HCT116 (cell line): ENCODE data around the gene THRB. TPM values are rescaled to one million over a fixed set of nuclear protein-coding genes. Genes with fewer than 3 reads are reported as not detected.

Source experiments
- ATAC-seq: fragments of 200-7000 bp; cut with Tn5 transposase; 2 replicates; pipeline ENCODE4 v1.9.1; 2020; ENCODE audit warnings: mild to moderate bottlenecking, moderate library complexity
- BruUV-seq: library from RNA; stranded (reverse); fragments of 400-500 nt; replicated peaks from 2 replicates; lab custom pipeline; 2021; lab: Mats Ljungman, UMichigan
- CTCF ChIA-PET: fragments of 300-600 bp; sonication (Branson Sonifier 250); formaldehyde crosslinking; loops from one replicate; lab custom pipeline; 2021; ENCODE audit warnings: antibody characterized with exemption; lab: Charles Lee
- POLR2A ChIA-PET: fragments of 300-600, 350-600 bp; sonication (Branson Sonifier 250); formaldehyde crosslinking; loops from one replicate; lab custom pipeline; 2021; ENCODE audit warnings: antibody characterized with exemption; lab: Charles Lee
- RAD21 ChIA-PET, 2 experiments: fragments of 300-600 bp; sonication (Branson Sonifier 250); formaldehyde crosslinking; loops; one replicate each; lab custom pipeline; 2023; ENCODE audit warnings: low total read pairs in 2 of 2; ENCODE audit not compliant: uncharacterized antibody in 2 of 2, unreplicated experiment in 2 of 2, low non-redundant PET in 1 of 2; lab: Charles Lee
- DNase-seq: peaks from one replicate; pipeline ENCODE4 v3.0.0-alpha.2; 2010; ENCODE audit warnings: low read depth, low spot score
- H2AFZ ChIP-seq: fragments of 200-600 bp; shearing (Covaris generic), sonication (generic); 2 replicates; pipeline ENCODE4 v1.6.1; 2017; ENCODE audit warnings: low read depth, mixed run types, mixed read lengths, antibody characterized with exemption, low read length; ENCODE audit not compliant: poor library complexity, severe bottlenecking
- H3K27ac ChIP-seq: 2 replicates; pipeline ENCODE4 v1.5.1; 2012; ENCODE audit warnings: low read depth, low read length
- H3K27me3 ChIP-seq: fragments of 200-600 bp; sonication (generic); 2 replicates; pipeline ENCODE4 v1.6.1; 2016; ENCODE audit warnings: mixed run types, low read length, mixed read lengths; ENCODE audit not compliant: insufficient read depth
- H3K36me3 ChIP-seq, 2 experiments: fragments of 200-500 bp in 1 of 2; fragments of 200-600 bp in 1 of 2; sonication (Bioruptor generic) in 1 of 2; sonication (generic) in 1 of 2; 2 replicates each; pipeline versions ENCODE4 v1.5.1 to v1.6.1; 2014 to 2016; ENCODE audit warnings: low read length in 2 of 2, inconsistent platforms in 1 of 2, mixed read lengths in 1 of 2, mixed run types in 1 of 2; ENCODE audit not compliant: insufficient read depth in 2 of 2, control insufficient read depth in 1 of 2
- H3K4me1 ChIP-seq, 2 experiments: fragments of 200-600 bp in 1 of 2; sonication (generic) in 1 of 2; 2 replicates each; pipeline versions ENCODE4 v1.5.1 to v1.6.1; 2012 to 2017; ENCODE audit warnings: low read length in 2 of 2, inconsistent platforms in 1 of 2, mild to moderate bottlenecking in 1 of 2, mixed read lengths in 1 of 2, mixed run types in 1 of 2, moderate library complexity in 1 of 2; ENCODE audit not compliant: insufficient read depth in 2 of 2, control insufficient read depth in 1 of 2
- H3K4me2 ChIP-seq: fragments of 200-600 bp; sonication (generic); 2 replicates; pipeline ENCODE4 v1.6.1; 2017; ENCODE audit warnings: mixed run types, low read length, mixed read lengths
- H3K4me3 ChIP-seq, 2 experiments: fragments of 200-600 bp in 1 of 2; sonication (generic) in 1 of 2; replicated peaks in 1 of 2; 2 replicates each; pipeline ENCODE4 v1.5.1; 2011 to 2016; ENCODE audit warnings: low read length in 2 of 2, control low read depth in 1 of 2, low read depth in 1 of 2, mild to moderate bottlenecking in 1 of 2, mixed read lengths in 1 of 2, mixed run types in 1 of 2
- H3K79me2 ChIP-seq: fragments of 200-600 bp; sonication (generic); 2 replicates; pipeline ENCODE4 v1.6.1; 2017; ENCODE audit warnings: mild to moderate bottlenecking, mixed run types, low read length, moderate library complexity, mixed read lengths; ENCODE audit not compliant: insufficient read depth
- H3K9ac ChIP-seq: fragments of 200-600 bp; sonication (generic); 2 replicates; pipeline ENCODE4 v1.6.1; 2016; ENCODE audit warnings: low read length, mixed read lengths
- H3K9me2 ChIP-seq: fragments of 200-600 bp; sonication (generic), shearing (Covaris generic); 2 replicates; pipeline ENCODE4 v1.6.1; 2017; ENCODE audit warnings: mixed run types, mild to moderate bottlenecking, moderate library complexity; ENCODE audit not compliant: insufficient read depth
- H3K9me3 ChIP-seq, 2 experiments: fragments of 200-500 bp in 1 of 2; fragments of 200-600 bp in 1 of 2; sonication (Bioruptor generic) in 1 of 2; sonication (generic) in 1 of 2; 2 replicates each; pipeline ENCODE4 v1.6.1; 2014 to 2017; ENCODE audit warnings: low read length in 2 of 2, mixed read lengths in 2 of 2, inconsistent platforms in 1 of 2, low read depth in 1 of 2, mild to moderate bottlenecking in 1 of 2, mixed run types in 1 of 2, moderate library complexity in 1 of 2; ENCODE audit not compliant: control insufficient read depth in 1 of 2, insufficient read depth in 1 of 2
- H4K20me1 ChIP-seq: fragments of 200-600 bp; sonication (generic), shearing (Covaris generic); 2 replicates; pipeline ENCODE4 v1.6.1; 2017; ENCODE audit warnings: mixed run types, mild to moderate bottlenecking, moderate library complexity; ENCODE audit not compliant: insufficient read depth
- CBX3 ChIP-seq: IDR thresholded peaks from 2 replicates; pipeline ENCODE4 v1.6.1; 2012; ENCODE audit warnings: low read depth
- CEBPB ChIP-seq: IDR thresholded peaks from 2 replicates; pipeline ENCODE4 v1.6.1; 2012; ENCODE audit warnings: low read depth
- ELF1 ChIP-seq: IDR thresholded peaks from 2 replicates; pipeline ENCODE4 v1.6.1; 2012; ENCODE audit warnings: low read depth, borderline replicate concordance
- EZH2 ChIP-seq: fragments of 200-600 bp; sonication (generic); IDR thresholded peaks from 2 replicates; pipeline ENCODE4 v1.6.1; 2017; ENCODE audit warnings: antibody characterized with exemption, mixed run types
- EZH2phosphoT487 ChIP-seq: fragments of 200-600 bp; IDR thresholded peaks from 2 replicates; pipeline ENCODE4 v1.6.1; 2018; ENCODE audit warnings: antibody characterized with exemption, borderline replicate concordance
- POLR2A ChIP-seq: IDR thresholded peaks from 2 replicates; pipeline ENCODE4 v1.7.0; 2011; ENCODE audit warnings: borderline replicate concordance; ENCODE audit not compliant: insufficient read depth, insufficient read length; ENCODE audit errors: extremely low read depth
- POLR2AphosphoS5 ChIP-seq: IDR thresholded peaks from 2 replicates; pipeline ENCODE4 v1.6.1; 2011; ENCODE audit warnings: mild to moderate bottlenecking, low read depth, low read length, moderate library complexity
- RAD21 ChIP-seq: IDR thresholded peaks from 2 replicates; pipeline ENCODE4 v1.6.1; 2012; ENCODE audit warnings: low read depth, mild to moderate bottlenecking
- SIN3A ChIP-seq: IDR thresholded peaks from 2 replicates; pipeline ENCODE4 v1.6.1; 2012; ENCODE audit warnings: low read depth
- SP1 ChIP-seq: IDR thresholded peaks from 2 replicates; pipeline ENCODE4 v1.6.1; 2012; ENCODE audit warnings: low read depth
- SRF ChIP-seq: IDR thresholded peaks from 2 replicates; pipeline ENCODE4 v1.6.1; 2012; ENCODE audit warnings: low read depth
- YY1 ChIP-seq: IDR thresholded peaks from 2 replicates; pipeline ENCODE4 v1.6.1; 2011; ENCODE audit warnings: low read length, low read depth, moderate library complexity, mild to moderate bottlenecking; ENCODE audit not compliant: insufficient replicate concordance; ENCODE audit errors: extremely low read depth
- ZFX ChIP-seq: fragments of 450-650 bp; IDR thresholded peaks from 2 replicates; pipeline ENCODE4 v1.6.1; 2017
- ZNF274 ChIP-seq: fragments of 200-500 bp; sonication (Bioruptor generic); IDR thresholded peaks from 2 replicates; pipeline ENCODE4 v1.6.1; 2014; ENCODE audit warnings: mild to moderate bottlenecking, low read depth, low read length, inconsistent platforms
- intact Hi-C: fragments of 100-400 bp; cut with micrococcal nuclease; formaldehyde crosslinking; loops from 2 replicates; pipeline ENCODE4 v1.10.0; 2022
- total RNA-seq: library from RNA; stranded (reverse); gene quantifications from one replicate; pipeline ENCODE4 v1.2.1, GENCODE V29; 2021; ENCODE audit not compliant: unreplicated experiment
- TF ChIP-seq, protein P1 (sequence below): IDR thresholded peaks from 2 replicates; pipeline ENCODE4 v1.6.1; 2012; ENCODE audit warnings: low read depth
- TF ChIP-seq, protein P2 (sequence below), 3 experiments: fragments of 200-600 bp in 1 of 3; sonication (generic) in 1 of 3; IDR thresholded peaks in 2 of 3; conservative IDR thresholded peaks in 1 of 3; 2 replicates each; pipeline ENCODE4 v1.5.1; 2012 to 2017; ENCODE audit warnings: low read depth in 2 of 3, low read length in 2 of 3, antibody characterized with exemption in 1 of 3, borderline replicate concordance in 1 of 3, control low read depth in 1 of 3, mild to moderate bottlenecking in 1 of 3, mixed read lengths in 1 of 3, mixed run types in 1 of 3, moderate library complexity in 1 of 3; ENCODE audit not compliant: insufficient read depth in 1 of 3
- TF ChIP-seq, protein P3 (sequence below): IDR thresholded peaks from 2 replicates; pipeline ENCODE4 v1.6.1; 2012
- TF ChIP-seq, protein P4 (sequence below): IDR thresholded peaks from 2 replicates; pipeline ENCODE4 v1.6.1; 2012

The THRB gene
- total RNA-seq, 1 experiment from 2014 or later = 2.5 TPM

DNA sequence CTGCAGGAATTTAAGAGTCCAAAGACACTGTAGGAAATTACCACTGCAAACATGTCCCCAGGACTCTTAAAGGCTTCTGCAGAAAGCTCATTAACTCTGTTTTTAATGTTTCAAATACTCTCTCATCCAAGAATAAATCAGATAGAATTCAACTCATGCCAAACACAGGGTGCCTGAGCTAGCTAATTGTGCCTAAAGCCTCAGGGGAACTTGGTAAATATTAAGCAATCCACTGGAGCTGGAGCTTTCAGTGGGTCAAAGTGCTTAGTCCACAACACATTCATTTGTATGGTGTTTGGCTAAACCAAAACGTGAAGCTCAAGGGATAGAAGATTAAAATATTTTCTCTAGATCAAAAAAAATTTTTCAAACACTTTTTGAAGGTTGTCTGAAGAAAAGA lies 131.4 kb downstream of the THRB start:
- POLR2A ChIA-PET = no interaction called here
- H2AFZ ChIP-seq = no peak overlapping the region
- no peak overlapping the region for H3K9ac ChIP-seq
- CTCF ChIA-PET = no interaction called here
- no peak for ATAC-seq
- H3K9me2 ChIP-seq = no peaks in the 10 kb centered on the region
- intact Hi-C loops = no loop called here
- H3K4me3 ChIP-seq = no peak overlapping the region
- H3K27me3 ChIP-seq = no peaks in the 10 kb centered on the region
- H3K27ac ChIP-seq = no peak overlapping the region
- no peak overlapping the region for H3K4me2 ChIP-seq
- H3K79me2 ChIP-seq = no peaks in the 10 kb centered on the region
- TF ChIP-seq, protein P1, sequence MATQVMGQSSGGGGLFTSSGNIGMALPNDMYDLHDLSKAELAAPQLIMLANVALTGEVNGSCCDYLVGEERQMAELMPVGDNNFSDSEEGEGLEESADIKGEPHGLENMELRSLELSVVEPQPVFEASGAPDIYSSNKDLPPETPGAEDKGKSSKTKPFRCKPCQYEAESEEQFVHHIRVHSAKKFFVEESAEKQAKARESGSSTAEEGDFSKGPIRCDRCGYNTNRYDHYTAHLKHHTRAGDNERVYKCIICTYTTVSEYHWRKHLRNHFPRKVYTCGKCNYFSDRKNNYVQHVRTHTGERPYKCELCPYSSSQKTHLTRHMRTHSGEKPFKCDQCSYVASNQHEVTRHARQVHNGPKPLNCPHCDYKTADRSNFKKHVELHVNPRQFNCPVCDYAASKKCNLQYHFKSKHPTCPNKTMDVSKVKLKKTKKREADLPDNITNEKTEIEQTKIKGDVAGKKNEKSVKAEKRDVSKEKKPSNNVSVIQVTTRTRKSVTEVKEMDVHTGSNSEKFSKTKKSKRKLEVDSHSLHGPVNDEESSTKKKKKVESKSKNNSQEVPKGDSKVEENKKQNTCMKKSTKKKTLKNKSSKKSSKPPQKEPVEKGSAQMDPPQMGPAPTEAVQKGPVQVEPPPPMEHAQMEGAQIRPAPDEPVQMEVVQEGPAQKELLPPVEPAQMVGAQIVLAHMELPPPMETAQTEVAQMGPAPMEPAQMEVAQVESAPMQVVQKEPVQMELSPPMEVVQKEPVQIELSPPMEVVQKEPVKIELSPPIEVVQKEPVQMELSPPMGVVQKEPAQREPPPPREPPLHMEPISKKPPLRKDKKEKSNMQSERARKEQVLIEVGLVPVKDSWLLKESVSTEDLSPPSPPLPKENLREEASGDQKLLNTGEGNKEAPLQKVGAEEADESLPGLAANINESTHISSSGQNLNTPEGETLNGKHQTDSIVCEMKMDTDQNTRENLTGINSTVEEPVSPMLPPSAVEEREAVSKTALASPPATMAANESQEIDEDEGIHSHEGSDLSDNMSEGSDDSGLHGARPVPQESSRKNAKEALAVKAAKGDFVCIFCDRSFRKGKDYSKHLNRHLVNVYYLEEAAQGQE = no peak
- TF ChIP-seq, protein P2, sequence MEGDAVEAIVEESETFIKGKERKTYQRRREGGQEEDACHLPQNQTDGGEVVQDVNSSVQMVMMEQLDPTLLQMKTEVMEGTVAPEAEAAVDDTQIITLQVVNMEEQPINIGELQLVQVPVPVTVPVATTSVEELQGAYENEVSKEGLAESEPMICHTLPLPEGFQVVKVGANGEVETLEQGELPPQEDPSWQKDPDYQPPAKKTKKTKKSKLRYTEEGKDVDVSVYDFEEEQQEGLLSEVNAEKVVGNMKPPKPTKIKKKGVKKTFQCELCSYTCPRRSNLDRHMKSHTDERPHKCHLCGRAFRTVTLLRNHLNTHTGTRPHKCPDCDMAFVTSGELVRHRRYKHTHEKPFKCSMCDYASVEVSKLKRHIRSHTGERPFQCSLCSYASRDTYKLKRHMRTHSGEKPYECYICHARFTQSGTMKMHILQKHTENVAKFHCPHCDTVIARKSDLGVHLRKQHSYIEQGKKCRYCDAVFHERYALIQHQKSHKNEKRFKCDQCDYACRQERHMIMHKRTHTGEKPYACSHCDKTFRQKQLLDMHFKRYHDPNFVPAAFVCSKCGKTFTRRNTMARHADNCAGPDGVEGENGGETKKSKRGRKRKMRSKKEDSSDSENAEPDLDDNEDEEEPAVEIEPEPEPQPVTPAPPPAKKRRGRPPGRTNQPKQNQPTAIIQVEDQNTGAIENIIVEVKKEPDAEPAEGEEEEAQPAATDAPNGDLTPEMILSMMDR (IDR thresholded peaks at IDR 0.05 in 2 of 3, conservative IDR thresholded peaks at IDR 0.05 in 1 of 3; ENCODE audit: borderline replicate concordance in 1 of 3, insufficient read depth in 1 of 3, low read depth in 2 of 3, low read length in 2 of 3) = no peak
- TF ChIP-seq CEBPB (no peak), EZH2phosphoT487 (no peak), SP1 (no peak), POLR2A (no peak), SRF (no peak), RAD21 (no peak), ZNF274 (no peak), ELF1 (no peak), SIN3A (no peak), POLR2AphosphoS5 (no peak), EZH2 (no peak), ZFX (no peak), CBX3 (no peak), YY1 (no peak)
- TF ChIP-seq, protein P3, sequence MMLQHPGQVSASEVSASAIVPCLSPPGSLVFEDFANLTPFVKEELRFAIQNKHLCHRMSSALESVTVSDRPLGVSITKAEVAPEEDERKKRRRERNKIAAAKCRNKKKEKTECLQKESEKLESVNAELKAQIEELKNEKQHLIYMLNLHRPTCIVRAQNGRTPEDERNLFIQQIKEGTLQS = no peak
- TF ChIP-seq, protein P4, sequence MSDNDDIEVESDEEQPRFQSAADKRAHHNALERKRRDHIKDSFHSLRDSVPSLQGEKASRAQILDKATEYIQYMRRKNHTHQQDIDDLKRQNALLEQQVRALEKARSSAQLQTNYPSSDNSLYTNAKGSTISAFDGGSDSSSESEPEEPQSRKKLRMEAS = no peak
- BruUV-seq = no TSS peak
- no peaks in the 10 kb centered on the region for H3K36me3 ChIP-seq
- DNase-seq = no peak
- H3K9me3 ChIP-seq = no peaks in the 10 kb centered on the region
- H4K20me1 ChIP-seq = no peaks in the 10 kb centered on the region
- H3K4me1 ChIP-seq = peaks cover 3 to 10% of the 10 kb centered on the region in 2 experiments; a peak in 2 of 4 replicates
- RAD21 ChIA-PET = no interaction called here
